HCT116 (cell line): Measurements from ENCODE around the gene VWA3B.

Experiments
- ATF3 ChIP-seq: IDR thresholded peaks from 2 replicates; pipeline ENCODE4 v1.6.1; 2012
- REST ChIP-seq: IDR thresholded peaks from 2 replicates; pipeline ENCODE4 v1.6.1; 2012; ENCODE audit warnings: low read depth

- no peak for TF ChIP-seq REST
- TF ChIP-seq ATF3: no peak
Measured at GRCh38 chr2:98191883-98192282, 104.9 kb downstream of the VWA3B start.
